ENCODE data around the gene BRME1.

DNA sequence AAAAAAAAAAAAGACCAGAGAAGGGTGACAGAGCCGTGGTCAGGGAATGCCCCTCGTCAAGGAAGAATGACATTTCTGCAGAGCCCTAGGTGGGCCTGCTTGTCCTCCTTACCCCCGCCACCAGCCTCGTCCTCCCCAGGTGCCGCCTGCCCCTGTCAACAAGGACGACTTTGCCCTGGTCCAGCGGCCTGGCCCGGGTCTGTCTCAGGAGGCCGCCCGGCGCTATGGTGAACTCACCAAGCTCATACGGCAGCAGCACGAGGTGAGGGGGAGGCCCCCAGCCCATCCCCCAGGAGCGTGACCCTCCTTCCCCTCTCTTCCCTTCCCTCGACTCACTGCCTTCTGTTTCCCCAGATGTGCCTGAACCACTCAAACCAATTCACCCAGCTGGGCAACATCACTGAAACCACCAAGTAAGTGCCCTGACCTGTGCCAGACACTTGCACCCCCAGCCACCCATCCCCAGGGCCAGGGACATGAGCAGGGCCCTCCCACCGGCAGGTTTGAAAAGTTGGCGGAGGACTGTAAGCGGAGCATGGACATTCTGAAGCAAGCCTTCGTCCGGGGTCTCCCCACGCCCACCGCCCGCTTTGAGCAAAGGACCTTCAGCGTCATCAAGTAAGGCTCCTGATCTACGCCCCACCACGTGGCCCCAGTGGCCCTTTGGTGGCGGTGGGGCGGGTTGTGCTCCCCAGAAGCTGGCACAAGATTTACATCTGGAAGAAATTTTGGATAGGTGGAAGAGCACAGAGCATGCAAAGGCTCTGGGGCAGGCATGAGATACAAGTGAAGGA is 17.5 kb upstream of the BRME1 start:
- TF ChIP-seq, protein P1, sequence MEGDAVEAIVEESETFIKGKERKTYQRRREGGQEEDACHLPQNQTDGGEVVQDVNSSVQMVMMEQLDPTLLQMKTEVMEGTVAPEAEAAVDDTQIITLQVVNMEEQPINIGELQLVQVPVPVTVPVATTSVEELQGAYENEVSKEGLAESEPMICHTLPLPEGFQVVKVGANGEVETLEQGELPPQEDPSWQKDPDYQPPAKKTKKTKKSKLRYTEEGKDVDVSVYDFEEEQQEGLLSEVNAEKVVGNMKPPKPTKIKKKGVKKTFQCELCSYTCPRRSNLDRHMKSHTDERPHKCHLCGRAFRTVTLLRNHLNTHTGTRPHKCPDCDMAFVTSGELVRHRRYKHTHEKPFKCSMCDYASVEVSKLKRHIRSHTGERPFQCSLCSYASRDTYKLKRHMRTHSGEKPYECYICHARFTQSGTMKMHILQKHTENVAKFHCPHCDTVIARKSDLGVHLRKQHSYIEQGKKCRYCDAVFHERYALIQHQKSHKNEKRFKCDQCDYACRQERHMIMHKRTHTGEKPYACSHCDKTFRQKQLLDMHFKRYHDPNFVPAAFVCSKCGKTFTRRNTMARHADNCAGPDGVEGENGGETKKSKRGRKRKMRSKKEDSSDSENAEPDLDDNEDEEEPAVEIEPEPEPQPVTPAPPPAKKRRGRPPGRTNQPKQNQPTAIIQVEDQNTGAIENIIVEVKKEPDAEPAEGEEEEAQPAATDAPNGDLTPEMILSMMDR (IDR thresholded peaks at IDR 0.05): no peak
- TF ChIP-seq POLR2A (IDR thresholded peaks at IDR 0.05): no peak

All from Peyer's patch (tissue), 4 donors.